Aorta (tissue), 5 donors: ENCODE results near the gene SMIM22. TPM values are rescaled to one million over a fixed set of nuclear protein-coding genes. Genes with fewer than 3 reads are reported as not detected.
A peak's percentile ranks its signal among the peaks of the same experiment; 100 is the strongest.

Source experiments
- ATAC-seq: fragments of 200-7000 bp; cut with Tn5 transposase; one replicate; pipeline ENCODE4 v1.9.1; 2022; ENCODE audit warnings: moderate library complexity; ENCODE audit not compliant: low FRiP score
- DNase-seq, 2 donors: peaks; one replicate each; pipeline ENCODE4 v3.0.0-alpha.2; 2020
- H3K27ac ChIP-seq, 2 donors: one replicate each; pipeline ENCODE4 v1.5.1; 2013; ENCODE audit warnings: low read length in 2 of 2, mild to moderate bottlenecking in 2 of 2, moderate library complexity in 2 of 2, control low read depth in 1 of 2, inconsistent platforms in 1 of 2, low read depth in 1 of 2
- H3K27me3 ChIP-seq, 2 donors: one replicate each; pipeline ENCODE4 v1.6.1; 2013; ENCODE audit warnings: control low read depth in 1 of 2, low read length in 1 of 2, mild to moderate bottlenecking in 1 of 2, moderate library complexity in 1 of 2; ENCODE audit not compliant: insufficient read depth in 2 of 2, control insufficient read depth in 1 of 2
- H3K36me3 ChIP-seq, 2 donors: one replicate each; pipeline ENCODE4 v1.6.1; 2013; ENCODE audit warnings: control low read depth in 1 of 2, low read length in 1 of 2, mild to moderate bottlenecking in 1 of 2; ENCODE audit not compliant: insufficient read depth in 2 of 2, control insufficient read depth in 1 of 2
- H3K4me1 ChIP-seq, 2 donors: one replicate each; pipeline ENCODE4 v1.6.1; 2013; ENCODE audit warnings: low read length in 2 of 2, control low read depth in 1 of 2, mild to moderate bottlenecking in 1 of 2, moderate library complexity in 1 of 2; ENCODE audit not compliant: insufficient read depth in 2 of 2, control insufficient read depth in 1 of 2
- H3K4me3 ChIP-seq, 2 donors: one replicate each; pipeline ENCODE4 v1.5.1; 2013; ENCODE audit warnings: low read length in 2 of 2, control low read depth in 1 of 2, mild to moderate bottlenecking in 1 of 2
- H3K9me3 ChIP-seq: one replicate; pipeline ENCODE4 v1.6.1; 2013; ENCODE audit warnings: mild to moderate bottlenecking, low read length; ENCODE audit not compliant: control insufficient read depth
- WGBS, 2 donors: extraction: QIAGEN DNeasy Blood & Tissue Kit; methylation state at CpG; one replicate each; pipeline ENCODE4 v1.1.7; 2013; 5-methylcytosine and 5-hydroxymethylcytosine counted together
- intact Hi-C, 2 donors: fragments of 100-400 bp; cut with DNase I; formaldehyde crosslinking; loops; one replicate each; pipeline versions ENCODE4 v1.14.2 to v1.15.0; 2022
- polyA plus RNA-seq, 2 donors: library from polyadenylated mRNA; stranded (reverse); fragments of 200-250 nt; gene quantifications; one replicate each; pipeline ENCODE4 v1.2.3, GENCODE V29; 2013
- total RNA-seq, 2 donors: library from RNA; stranded (reverse); fragmentation: NEBNext Ultra II Directional; extraction: Animal tissue kit (Norgen Biotek cat#: 25700); gene quantifications; one replicate each; pipeline ENCODE4 v1.2.1, GENCODE V29; 2021
- donor health status: healthy with polysubstance abuse.
- donor health status: Bipolar disorder and iron deficiency.
- donor health status: DM: no; HTN: no; CAD: no.
- donor health status: DM: no; HTN: no; CAD: no.
- donor health status: DM: yes; HTN: yes; CAD: no.

The SMIM22 gene
- total and polyA plus RNA-seq, 4 donors, result 0.51 to 97.9 TPM; not detected in 2

DNA sequence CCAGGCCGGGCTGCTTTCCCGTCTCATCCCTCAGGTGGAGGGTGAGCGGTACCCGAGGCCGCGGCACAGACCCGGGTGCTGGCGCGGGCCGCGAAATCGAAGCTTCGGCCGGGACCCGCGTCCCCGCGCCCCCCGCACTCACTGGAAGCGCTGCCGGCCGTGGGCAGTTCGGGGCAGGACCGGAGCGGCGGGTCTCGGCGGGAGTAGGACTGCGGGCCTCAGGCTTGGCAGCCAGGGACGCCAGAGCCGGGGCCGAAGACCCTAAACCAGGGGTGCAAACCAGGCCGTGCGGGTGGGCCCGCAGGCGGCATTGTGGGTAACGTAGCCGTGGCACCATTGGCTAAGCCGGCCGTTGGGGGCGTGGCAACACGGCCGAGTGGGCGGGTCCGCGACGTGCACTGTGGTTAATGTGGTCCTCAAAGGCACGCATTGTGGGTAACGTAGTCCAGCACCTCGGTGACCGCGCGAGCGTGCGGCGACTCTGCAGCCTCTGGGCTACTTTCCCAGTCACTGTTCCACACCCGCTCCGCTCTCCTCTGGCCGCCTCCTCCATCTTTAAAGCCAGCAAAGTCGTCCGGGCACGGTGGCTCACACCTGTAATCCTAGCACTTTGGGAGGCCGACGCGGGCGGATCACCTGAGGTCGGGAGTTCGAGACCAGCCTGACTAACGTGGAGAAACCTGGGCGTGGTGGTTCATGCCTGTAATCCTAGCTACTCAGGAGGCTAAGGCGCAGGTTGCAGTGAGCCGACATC, 28.1 kb upstream of the SMIM22 start, which contains the start of gene ZNF500:
Gene ZNF500 (minus strand): TSS at position 288 of the 754 bp plus-strand sequence. CDS start 1,184 bp downstream, outside the sequence.
- Histone ChIP-seq H3K4me1 (no peaks in the 10 kb centered on the region), H3K27ac (peak within 1 kb of the TSS in 1 of 2 donors; percentile 73), H3K36me3 (no peaks in the 10 kb centered on the region), H3K27me3 (no peaks in the 10 kb centered on the region), H3K9me3 (no peaks in the 10 kb centered on the region), H3K4me3 (peak within 1 kb of the TSS; percentile 77 to 94)
- 3 to 4% methylated on average over 72 of the region's 72 CpGs for WGBS, 2 donors
- DNase-seq (peak; percentile 99 to 100), ATAC-seq (peak; percentile 95)
- intact Hi-C loops, result loop anchor here in 1 of 2 donors (1.0 kb wide), 1 partner anchor 74 kb away; the partner anchor contains the start of gene NUDT16L1

DNA sequence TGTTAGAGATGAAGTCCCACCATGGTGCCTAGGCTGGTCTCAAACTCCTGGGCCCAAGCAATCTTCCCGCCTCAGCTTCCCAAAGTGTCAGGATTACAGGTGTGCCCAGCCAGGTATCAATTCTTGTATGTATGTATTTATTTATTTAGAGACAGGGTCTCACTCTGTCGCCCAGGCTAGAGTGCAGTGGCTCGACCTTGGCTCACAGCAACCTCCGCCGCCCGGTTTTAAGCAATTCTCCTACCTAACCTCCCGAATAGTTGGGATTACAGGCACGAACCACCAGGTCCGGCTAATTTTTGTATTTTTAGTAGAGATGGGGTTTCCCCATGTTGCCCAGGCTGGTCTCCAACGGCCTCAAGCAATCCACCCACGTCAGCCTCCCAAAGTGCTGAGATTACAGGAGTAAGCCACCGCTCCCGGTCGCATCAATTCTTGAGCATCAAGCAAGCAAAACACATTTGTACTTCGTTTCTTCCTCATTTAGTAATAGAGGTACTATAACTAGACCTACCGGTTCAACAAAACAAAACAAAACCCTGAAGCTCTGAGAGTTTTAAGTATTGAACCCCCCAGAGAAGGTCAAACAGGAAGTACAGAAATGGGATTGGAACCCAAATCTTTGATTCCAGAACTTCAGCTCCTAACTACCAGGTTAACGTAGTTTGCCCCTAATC, 27.2 kb upstream of the SMIM22 start:
- ATAC-seq (peak; percentile 5), DNase-seq (peak in 1 of 2 donors; percentile 68)
- Histone ChIP-seq H3K27ac (peak overlapping the region in 1 of 2 donors; percentile 68), H3K9me3 (no peaks in the 10 kb centered on the region), H3K4me3 (peak overlapping the region; percentile 12 to 38), H3K4me1 (no peaks in the 10 kb centered on the region), H3K27me3 (no peaks in the 10 kb centered on the region), H3K36me3 (no peaks in the 10 kb centered on the region)
- 33 to 47% methylated on average over 17 of the region's 17 CpGs for WGBS, 2 donors
- intact Hi-C loops, result loop anchor here in 1 of 2 donors (1.0 to 2.0 kb wide), 3 partner anchors 35 to 189 kb away; partner anchors contain the start of genes NUDT16L1 and ROGDI

GRCh38 chr16:4768549-4769305, 26.4 kb upstream of the SMIM22 start:
- Histone ChIP-seq H3K27ac (peak overlapping the region in 1 of 2 donors; percentile 68), H3K27me3 (no peaks in the 10 kb centered on the region), H3K36me3 (no peaks in the 10 kb centered on the region), H3K4me1 (no peaks in the 10 kb centered on the region), H3K4me3 (peak overlapping the region; percentile 56 to 73), H3K9me3 (no peaks in the 10 kb centered on the region)
- DNase-seq (peak; percentile 98), ATAC-seq (peak; percentile 96)
- 3 to 4% methylated on average over 48 of the region's 48 CpGs for WGBS, 2 donors
- intact Hi-C loops, result loop anchor here in 1 of 2 donors (2.0 kb wide), 2 partner anchors 34 to 188 kb away; partner anchors contain the start of gene ROGDI

- H3K36me3 ChIP-seq, result no peaks in the 10 kb centered on the region
- no peaks in the 10 kb centered on the region for H3K27me3 ChIP-seq
- DNase-seq (no peak), ATAC-seq (no peak)
- intact Hi-C loops, result loop anchor here in 1 of 2 donors (2.0 kb wide), 2 partner anchors 34 to 188 kb away; partner anchors contain the start of gene ROGDI
- WGBS, 2 donors, result 63 to 65% methylated on average over 7 of the region's 7 CpGs
- no peak overlapping the region for H3K4me3 ChIP-seq
- no peaks in the 10 kb centered on the region for H3K4me1 ChIP-seq
- no peak overlapping the region for H3K27ac ChIP-seq
- no peaks in the 10 kb centered on the region for H3K9me3 ChIP-seq
Observed at GRCh38 chr16:4769306-4769638, 25.9 kb upstream of the SMIM22 start.

DNA sequence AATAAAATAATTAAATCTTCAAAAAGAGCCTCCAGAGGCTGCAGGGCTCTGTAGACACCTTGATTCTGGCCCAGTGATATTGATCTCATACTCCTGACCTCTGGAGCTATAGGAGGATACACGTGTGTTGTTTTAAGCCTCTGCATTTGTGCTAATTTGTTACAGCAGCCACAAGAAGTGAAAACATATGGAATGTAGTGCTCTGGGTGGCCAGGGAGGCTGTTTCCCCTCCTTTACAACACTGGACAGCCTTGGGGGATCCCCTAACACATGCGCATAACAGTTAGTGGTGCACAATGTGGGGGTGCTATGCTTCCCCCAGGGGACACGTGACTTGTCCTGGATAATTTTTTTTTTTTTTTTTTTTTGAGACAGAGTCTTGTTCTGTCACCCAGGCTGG, 23.5 kb upstream of the SMIM22 start:
- WGBS, 2 donors, result 57 to 68% methylated on average over 3 of the region's 3 CpGs
- DNase-seq (no peak), ATAC-seq (no peak)
- no peaks in the 10 kb centered on the region for H3K27me3 ChIP-seq
- H3K9me3 ChIP-seq, result no peaks in the 10 kb centered on the region
- intact Hi-C loops, result no loop called here
- no peaks in the 10 kb centered on the region for H3K36me3 ChIP-seq
- H3K4me3 ChIP-seq, result no peak overlapping the region
- no peak overlapping the region for H3K27ac ChIP-seq
- H3K4me1 ChIP-seq, result no peaks in the 10 kb centered on the region

DNA sequence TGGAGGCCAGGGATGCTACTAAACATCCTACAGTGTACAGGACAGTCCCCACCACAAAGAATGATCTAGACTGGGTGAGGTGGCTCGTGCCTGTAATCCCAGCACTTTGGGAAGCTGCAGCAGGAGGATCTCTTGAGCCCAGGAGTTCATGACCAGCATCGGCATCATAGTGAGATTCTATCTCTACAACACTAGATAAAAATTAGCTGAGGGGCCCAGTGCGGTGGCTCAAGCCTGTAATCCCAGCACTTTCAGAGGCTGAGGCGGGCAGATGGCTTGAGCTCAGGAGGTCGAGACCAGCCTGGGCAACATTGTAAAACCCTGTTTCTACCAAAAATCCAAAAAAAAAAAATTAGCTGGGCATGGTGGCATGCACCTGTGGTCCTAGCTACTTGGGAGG, 22.8 kb upstream of the SMIM22 start:
- 86 to 88% methylated on average over 5 of the region's 5 CpGs for WGBS, 2 donors
- no peak for DNase-seq
- no peak for ATAC-seq
- intact Hi-C loops, result no loop called here
- Histone ChIP-seq H3K27ac (no peak overlapping the region), H3K9me3 (no peaks in the 10 kb centered on the region), H3K4me1 (no peaks in the 10 kb centered on the region), H3K27me3 (no peaks in the 10 kb centered on the region), H3K36me3 (no peaks in the 10 kb centered on the region), H3K4me3 (no peak overlapping the region)

- Histone ChIP-seq H3K36me3 (no peaks in the 10 kb centered on the region), H3K27ac (no peak overlapping the region), H3K9me3 (no peaks in the 10 kb centered on the region), H3K4me1 (no peaks in the 10 kb centered on the region), H3K4me3 (no peak overlapping the region), H3K27me3 (no peaks in the 10 kb centered on the region)
- ATAC-seq (no peak), DNase-seq (no peak)
- intact Hi-C loops, result no loop called here
- WGBS, 2 donors, result 80 to 85% methylated on average over 8 to 13 of the region's 13 CpGs
Observed at GRCh38 chr16:4775005-4775404, 20.2 kb upstream of the SMIM22 start.

DNA sequence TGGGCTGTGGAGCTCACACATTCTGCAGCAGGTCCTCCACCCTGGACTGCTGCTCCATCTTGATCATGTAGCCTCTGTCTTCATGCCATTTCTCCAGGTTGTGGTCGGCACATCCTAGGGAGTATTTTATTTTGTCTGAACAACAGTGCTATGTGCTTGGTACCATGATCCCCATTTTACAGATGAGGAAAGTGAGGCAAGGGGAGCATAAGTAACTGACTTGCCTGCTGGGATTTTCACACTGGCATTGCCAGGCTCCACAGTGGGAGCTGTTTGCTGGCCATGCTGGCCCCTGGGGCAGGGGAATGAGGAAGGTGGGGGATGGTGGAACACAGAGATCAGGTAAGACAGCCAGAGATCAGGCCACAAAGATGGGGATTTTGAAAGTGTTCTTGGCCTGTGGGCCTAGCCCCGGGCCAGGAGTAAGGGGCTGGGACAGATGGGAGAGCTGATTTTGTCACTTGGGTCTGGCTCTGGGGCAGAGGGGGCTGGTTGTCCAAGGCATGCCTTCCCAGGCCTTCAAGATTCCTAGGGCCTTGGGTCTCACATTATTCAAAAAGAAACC, 18.9 kb upstream of the SMIM22 start:
- 86 to 90% methylated on average over 2 of the region's 2 CpGs for WGBS, 2 donors
- intact Hi-C loops, result no loop called here
- Histone ChIP-seq H3K4me3 (no peak overlapping the region), H3K36me3 (no peaks in the 10 kb centered on the region), H3K27me3 (no peaks in the 10 kb centered on the region), H3K9me3 (no peaks in the 10 kb centered on the region), H3K27ac (no peak overlapping the region), H3K4me1 (no peaks in the 10 kb centered on the region)
- no peak for DNase-seq
- no peak for ATAC-seq
